ENCODE results near the gene QSOX2.

QSOX2 gene

GRCh38 chr9:136178061-136178772 lies 67.4 kb downstream of the QSOX2 start:
- DNase-seq (ENCODE audit: low read depth in 2 of 3, low spot score in 1 of 3), result no peak

GRCh38 chr9:136177224-136177623 lies 68.4 kb downstream of the QSOX2 start:
- DNase-seq (ENCODE audit: low read depth in 2 of 3, low spot score in 1 of 3), result no peak

- no peak for DNase-seq (ENCODE audit: low read depth in 2 of 3, low spot score in 1 of 3)
These were observed 69.9 kb downstream of the QSOX2 start for GRCh38 chr9:136175616-136176197.

GRCh38 chr9:136174779-136175615 lies 70.6 kb downstream of the QSOX2 start:
- no peak for DNase-seq (ENCODE audit: low read depth in 2 of 3, low spot score in 1 of 3)

- no peak for DNase-seq (ENCODE audit: low read depth in 2 of 3, low spot score in 1 of 3)
These were observed 71.8 kb downstream of the QSOX2 start for GRCh38 chr9:136173648-136174290.

GRCh38 chr9:136172412-136173079 lies 73.1 kb downstream of the QSOX2 start:
- no peak for DNase-seq (ENCODE audit: low read depth in 2 of 3, low spot score in 1 of 3)

- DNase-seq (ENCODE audit: low read depth in 2 of 3, low spot score in 1 of 3), result no peak
These were observed 73.7 kb downstream of the QSOX2 start for GRCh38 chr9:136171801-136172411.

GRCh38 chr9:136171009-136171800 lies 74.4 kb downstream of the QSOX2 start:
- no peak for DNase-seq (ENCODE audit: low read depth in 2 of 3, low spot score in 1 of 3)

GRCh38 chr9:136170006-136170901 lies 75.4 kb downstream of the QSOX2 start:
- peak; percentile 25 to 51 (median 40) for DNase-seq (ENCODE audit: low read depth in 2 of 3, low spot score in 1 of 3)

- DNase-seq (ENCODE audit: low read depth in 2 of 3, low spot score in 1 of 3), result no peak
These were observed 76.1 kb downstream of the QSOX2 start for GRCh38 chr9:136169495-136169894.

- no peak for DNase-seq (ENCODE audit: low read depth in 2 of 3, low spot score in 1 of 3)
These were observed 82.3 kb downstream of the QSOX2 start for GRCh38 chr9:136163248-136163850.

- DNase-seq (ENCODE audit: low read depth in 2 of 3, low spot score in 1 of 3), result no peak
These were observed 84.5 kb downstream of the QSOX2 start for GRCh38 chr9:136160995-136161610.

- no peak for DNase-seq (ENCODE audit: low read depth in 2 of 3, low spot score in 1 of 3)
These were observed 85.2 kb downstream of the QSOX2 start for GRCh38 chr9:136160381-136160841.

- DNase-seq (ENCODE audit: low read depth in 2 of 3, low spot score in 1 of 3), result no peak
These were observed 85.8 kb downstream of the QSOX2 start for GRCh38 chr9:136159851-136160250.

- no peak for DNase-seq (ENCODE audit: low read depth in 2 of 3, low spot score in 1 of 3)
These were observed 87.9 kb downstream of the QSOX2 start for GRCh38 chr9:136157477-136158265.
